SK-N-SH (cell line): Measurements from ENCODE around the gene PYY. TPM values are rescaled to one million over a fixed set of nuclear protein-coding genes. Genes with fewer than 3 reads are reported as not detected.

Experiments used
- CTCF ChIA-PET: fragments of 300-600, 350-600 bp; formaldehyde crosslinking; extraction: SDS; loops from one replicate; lab custom pipeline; 2021; lab: Yijun Ruan, JAX
- POLR2A ChIA-PET: fragments of 350-600 bp; sonication (Branson Sonifier 250); formaldehyde crosslinking; extraction: SDS; loops from one replicate; lab custom pipeline; 2020; ENCODE audit warnings: antibody characterized with exemption, inconsistent platforms; lab: Yijun Ruan, JAX
- DNase-seq: peaks from one replicate; pipeline ENCODE4 v3.0.0; 2012
- H2AFZ ChIP-seq: fragments of 200-600 bp; sonication (generic); 2 replicates; pipeline ENCODE4 v1.8.1; 2016; ENCODE audit warnings: antibody characterized with exemption, mild to moderate bottlenecking, low read depth
- H3F3A ChIP-seq: fragments of 200-600 bp; sonication (generic); replicated peaks from 2 replicates; pipeline ENCODE3; 2016; ENCODE audit warnings: antibody characterized with exemption, mild to moderate bottlenecking; ENCODE audit not compliant: insufficient read depth
- H3K27ac ChIP-seq, 2 experiments: fragments of 200-500 bp in 1 of 2; fragments of 200-600 bp in 1 of 2; sonication (Bioruptor generic) in 1 of 2; sonication (generic), shearing (Covaris generic) in 1 of 2; 2 replicates each; pipeline versions ENCODE4 v1.5.1 to v1.6.1; 2014 to 2016; ENCODE audit warnings: low read depth in 2 of 2, inconsistent platforms in 1 of 2, low read length in 1 of 2, mild to moderate bottlenecking in 1 of 2, mixed read lengths in 1 of 2
- H3K27me3 ChIP-seq: fragments of 200-600 bp; sonication (generic), shearing (Covaris generic); 2 replicates; pipeline ENCODE4 v1.6.1; 2016; ENCODE audit warnings: mixed run types; ENCODE audit not compliant: insufficient read depth
- H3K36me3 ChIP-seq, 2 experiments: fragments of 200-500 bp in 1 of 2; fragments of 200-600 bp in 1 of 2; sonication (Bioruptor generic) in 1 of 2; sonication (generic) in 1 of 2; replicated peaks in 1 of 2; 2 replicates each; pipeline versions ENCODE3 to v1.5.1; 2014 to 2016; ENCODE audit warnings: low read length in 1 of 2, mild to moderate bottlenecking in 1 of 2; ENCODE audit not compliant: insufficient read depth in 2 of 2, control insufficient read depth in 1 of 2
- H3K4me1 ChIP-seq, 2 experiments: fragments of 200-500 bp in 1 of 2; fragments of 200-600 bp in 1 of 2; sonication (Bioruptor generic) in 1 of 2; sonication (generic), shearing (Covaris generic) in 1 of 2; 2 replicates each; pipeline versions ENCODE4 v1.5.1 to v1.6.1; 2014 to 2016; ENCODE audit warnings: low read depth in 1 of 2, low read length in 1 of 2, mixed run types in 1 of 2; ENCODE audit not compliant: insufficient read depth in 2 of 2, control insufficient read depth in 1 of 2
- H3K4me2 ChIP-seq: fragments of 200-600 bp; sonication (generic), shearing (Covaris generic); 2 replicates; pipeline ENCODE4 v1.6.1; 2017; ENCODE audit warnings: mixed run types
- H3K4me3 ChIP-seq, 2 experiments: fragments of 200-500 bp in 1 of 2; fragments of 200-600 bp in 1 of 2; sonication (Bioruptor generic) in 1 of 2; sonication (generic), shearing (Covaris generic) in 1 of 2; 2 replicates each; pipeline versions ENCODE4 v1.5.1 to v1.8.1; 2014 to 2016; ENCODE audit warnings: low read depth in 2 of 2, inconsistent platforms in 1 of 2, low read length in 1 of 2, mild to moderate bottlenecking in 1 of 2, mixed read lengths in 1 of 2, moderate library complexity in 1 of 2
- H3K79me2 ChIP-seq: fragments of 200-600 bp; sonication (generic); 2 replicates; pipeline ENCODE4 v1.8.1; 2017; ENCODE audit warnings: mild to moderate bottlenecking; ENCODE audit not compliant: insufficient read depth
- H3K9ac ChIP-seq: fragments of 200-600 bp; sonication (generic); 2 replicates; pipeline ENCODE4 v1.6.1; 2017; ENCODE audit warnings: mixed run types
- H3K9me2 ChIP-seq: fragments of 200-600 bp; sonication (generic); 2 replicates; pipeline ENCODE4 v1.6.1; 2017; ENCODE audit warnings: mixed run types
- H3K9me3 ChIP-seq: fragments of 200-600 bp; sonication (generic); 2 replicates; pipeline ENCODE4 v1.6.1; 2017; ENCODE audit warnings: mixed run types, mild to moderate bottlenecking, moderate library complexity
- H4K20me1 ChIP-seq: fragments of 200-600 bp; sonication (generic); 2 replicates; pipeline ENCODE4 v1.6.1; 2017; ENCODE audit warnings: mild to moderate bottlenecking, mixed run types; ENCODE audit not compliant: insufficient read depth
- FOXJ3 ChIP-seq: sonication (generic); formaldehyde crosslinking; IDR thresholded peaks from 2 replicates; pipeline ENCODE4 v1.5.1; 2020; ENCODE audit warnings: mild to moderate bottlenecking, missing genetic modification reagents
- FOXM1 ChIP-seq: IDR thresholded peaks from 2 replicates; pipeline ENCODE4 v1.4.0; 2012; ENCODE audit warnings: low read depth, mild to moderate bottlenecking
- MXI1 ChIP-seq: IDR thresholded peaks from 2 replicates; pipeline ENCODE4 v1.6.1; 2012; ENCODE audit warnings: mild to moderate bottlenecking, low read depth, low read length, improper control_type of control experiment
- NFIC ChIP-seq: IDR thresholded peaks from 2 replicates; pipeline ENCODE4 v1.4.0; 2012; ENCODE audit warnings: borderline replicate concordance
- RCOR1 ChIP-seq: fragments of 150-350 bp; IDR thresholded peaks from 2 replicates; pipeline ENCODE4 v1.6.1; 2017; ENCODE audit warnings: antibody characterized with exemption, low read length
- YY1 ChIP-seq: IDR thresholded peaks from 2 replicates; pipeline ENCODE4 v1.4.0; 2012; ENCODE audit warnings: low read depth, mild to moderate bottlenecking
- ZBTB33 ChIP-seq: IDR thresholded peaks from 2 replicates; pipeline ENCODE4 v1.4.0; 2012; ENCODE audit warnings: low read depth, borderline replicate concordance
- WGBS: methylation state at CpG from one replicate; pipeline ENCODE4 v1.1.6; 2017; ENCODE audit warnings: low lambda C conversion rate; 5-methylcytosine and 5-hydroxymethylcytosine counted together
- polyA plus RNA-seq, 3 experiments: library from polyadenylated mRNA; depleted of rRNA; stranded (reverse); fragments of >200 nt; gene quantifications; 2 replicates each; pipeline ENCODE4 v1.2.3, GENCODE V29; 2012
- TF ChIP-seq, protein P1 (sequence below): IDR thresholded peaks from 2 replicates; pipeline ENCODE4 v1.4.0; 2012; ENCODE audit warnings: low read depth

PYY gene
- polyA plus RNA-seq, 1 of the 3 experiments (the other 2 are of a cell fraction) = 0.21 TPM

GRCh38 chr17:44000871-44001460, 47.2 kb upstream of the PYY start:
- no peak overlapping the region for H3K9ac ChIP-seq
- H2AFZ ChIP-seq = no peak overlapping the region
- H3K36me3 ChIP-seq = no peaks in the 10 kb centered on the region
- no peaks in the 10 kb centered on the region for H3K27me3 ChIP-seq
- peaks cover 5 to 19% of the 10 kb centered on the region in 2 experiments; a peak in 3 of 4 replicates for H3K4me1 ChIP-seq
- TF ChIP-seq, protein P1, sequence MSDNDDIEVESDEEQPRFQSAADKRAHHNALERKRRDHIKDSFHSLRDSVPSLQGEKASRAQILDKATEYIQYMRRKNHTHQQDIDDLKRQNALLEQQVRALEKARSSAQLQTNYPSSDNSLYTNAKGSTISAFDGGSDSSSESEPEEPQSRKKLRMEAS = no peak
- TF ChIP-seq FOXM1 (no peak), RCOR1 (no peak), FOXJ3 (CRISPR knock-in tag) (no peak)
- no peaks in the 10 kb centered on the region for H4K20me1 ChIP-seq
- H3K4me2 ChIP-seq = no peak overlapping the region
- ChIA-PET POLR2A (no interaction called here), CTCF (interaction anchor here (0.6 to 31.1 kb wide), 4 partner anchors 11 to 154 kb away, joined by 3 to 638 read pairs (median 4); partner anchors contain the start of genes CD300LG and PPY)
- no peak overlapping the region for H3K4me3 ChIP-seq
- no peak for DNase-seq
- no peaks in the 10 kb centered on the region for H3K9me2 ChIP-seq
- no peaks in the 10 kb centered on the region for H3K9me3 ChIP-seq
- 79% methylated on average over 6 of the region's 6 CpGs for WGBS
- peaks cover 13% of the 10 kb centered on the region for H3F3A ChIP-seq
- H3K79me2 ChIP-seq = no peaks in the 10 kb centered on the region
- H3K27ac ChIP-seq = no peak overlapping the region

DNA sequence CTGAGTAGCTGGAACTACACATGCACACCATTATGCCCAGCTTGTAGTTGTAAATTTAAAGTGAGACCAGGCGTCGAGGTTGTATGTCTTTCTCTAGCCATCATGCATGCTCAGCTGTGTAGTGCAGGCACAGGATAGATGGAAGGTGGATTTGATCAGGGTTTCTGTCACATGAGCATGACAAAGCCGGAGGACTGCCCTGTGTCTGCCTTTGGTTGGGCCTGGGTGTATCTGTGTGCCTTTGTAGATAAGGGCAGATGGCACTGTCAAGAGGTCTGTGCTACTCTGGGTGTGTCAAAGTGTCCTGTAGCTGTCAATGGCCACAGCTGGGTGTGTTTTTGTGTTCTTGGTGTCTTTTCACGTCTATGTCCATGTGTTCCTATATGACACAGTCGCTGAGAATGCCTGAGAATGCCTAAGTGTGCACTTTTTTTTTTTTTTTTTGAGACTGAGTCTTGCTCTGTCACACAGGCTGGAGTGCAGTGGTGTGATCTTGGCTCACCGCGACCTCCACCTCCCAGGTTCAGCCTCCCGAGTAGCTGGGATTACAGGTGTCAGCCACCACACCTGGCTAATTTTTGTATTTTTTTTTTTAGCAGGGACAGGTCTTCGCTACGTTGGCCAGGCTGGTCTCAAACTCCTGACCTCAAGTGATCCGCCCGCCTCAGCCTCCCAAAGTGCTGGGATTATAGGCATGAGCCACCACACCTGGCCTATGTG, 46.6 kb upstream of the PYY start:
- peak; percentile 34 for DNase-seq
- Histone ChIP-seq H3K79me2 (no peaks in the 10 kb centered on the region), H3K9me2 (no peaks in the 10 kb centered on the region), H3K4me1 (peaks cover 5 to 13% of the 10 kb centered on the region in 2 experiments; a peak in 3 of 4 replicates), H3F3A (peaks cover 13% of the 10 kb centered on the region), H3K36me3 (no peaks in the 10 kb centered on the region), H3K9me3 (no peaks in the 10 kb centered on the region), H3K9ac (no peak overlapping the region), H3K4me3 (no peak overlapping the region), H3K27ac (no peak overlapping the region), H4K20me1 (no peaks in the 10 kb centered on the region), H3K4me2 (no peak overlapping the region), H2AFZ (no peak overlapping the region), H3K27me3 (no peaks in the 10 kb centered on the region)
- TF ChIP-seq NFIC = no peak
- no peak for TF ChIP-seq YY1
- TF ChIP-seq ZBTB33 = no peak
- no peak for TF ChIP-seq MXI1
- CTCF ChIA-PET = interaction anchor here (0.7 to 31.1 kb wide), 6 partner anchors 11 to 119 kb away, joined by 3 to 638 read pairs (median 4); partner anchors contain the start of gene PPY
- WGBS = 91% methylated on average over 12 of the region's 12 CpGs
- POLR2A ChIA-PET = no interaction called here
